MM.1S (cell line): ENCODE measurements around the gene PLEKHM3.

Experiments used
- CTCF ChIP-seq: fragments of 300-600 bp; sonication (generic); IDR thresholded peaks from 2 replicates; pipeline ENCODE4 v1.5.1; 2016; ENCODE audit warnings: antibody characterized with exemption, low read length, mixed read lengths
- EZH2phosphoT487 ChIP-seq: fragments of 300-600 bp; sonication (generic); IDR thresholded peaks from 2 replicates; pipeline ENCODE4 v1.6.1; 2018; ENCODE audit warnings: antibody characterized with exemption, low read length

GRCh38 chr2:207792244-207792785, 233.0 kb downstream of the PLEKHM3 start:
- TF ChIP-seq CTCF (no peak), EZH2phosphoT487 (no peak)
